DOHH2 (cell line): ENCODE results near the gene CREBRF.

ENCODE experiments used
- EZH2phosphoT487 ChIP-seq: fragments of 200-600 bp; sonication (generic); IDR thresholded peaks from 2 replicates; pipeline ENCODE4 v1.6.1; 2017; ENCODE audit warnings: borderline replicate concordance, mild to moderate bottlenecking, antibody characterized with exemption, low read length, moderate library complexity, mixed read lengths
- TF ChIP-seq, protein P1 (sequence below): fragments of 200-600 bp; sonication (generic); IDR thresholded peaks from one replicate; pipeline ENCODE4 v1.5.1; 2014; ENCODE audit warnings: antibody characterized with exemption, mild to moderate bottlenecking, low read depth, low read length; ENCODE audit not compliant: poor library complexity, severe bottlenecking

DNA sequence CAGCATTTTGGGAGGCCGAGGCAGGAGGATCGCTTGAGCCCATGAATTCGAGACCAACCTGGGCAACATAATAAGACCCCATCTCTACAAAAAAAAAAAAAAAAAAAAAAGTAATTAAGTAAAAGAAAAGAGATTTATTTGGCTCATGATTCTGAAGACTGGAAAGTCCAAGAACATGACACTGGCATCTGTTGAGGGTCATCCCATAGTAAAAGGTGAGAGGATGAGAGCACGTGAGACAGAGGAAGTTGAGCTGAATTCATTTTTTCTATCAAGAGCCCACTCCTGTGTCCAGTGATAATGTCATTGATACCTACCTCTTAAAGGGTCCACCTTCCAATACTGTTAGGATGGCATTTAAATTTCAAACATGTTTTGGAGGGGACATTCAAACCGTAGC lies 19.8 kb downstream of the CREBRF start:
- TF ChIP-seq, protein P1, sequence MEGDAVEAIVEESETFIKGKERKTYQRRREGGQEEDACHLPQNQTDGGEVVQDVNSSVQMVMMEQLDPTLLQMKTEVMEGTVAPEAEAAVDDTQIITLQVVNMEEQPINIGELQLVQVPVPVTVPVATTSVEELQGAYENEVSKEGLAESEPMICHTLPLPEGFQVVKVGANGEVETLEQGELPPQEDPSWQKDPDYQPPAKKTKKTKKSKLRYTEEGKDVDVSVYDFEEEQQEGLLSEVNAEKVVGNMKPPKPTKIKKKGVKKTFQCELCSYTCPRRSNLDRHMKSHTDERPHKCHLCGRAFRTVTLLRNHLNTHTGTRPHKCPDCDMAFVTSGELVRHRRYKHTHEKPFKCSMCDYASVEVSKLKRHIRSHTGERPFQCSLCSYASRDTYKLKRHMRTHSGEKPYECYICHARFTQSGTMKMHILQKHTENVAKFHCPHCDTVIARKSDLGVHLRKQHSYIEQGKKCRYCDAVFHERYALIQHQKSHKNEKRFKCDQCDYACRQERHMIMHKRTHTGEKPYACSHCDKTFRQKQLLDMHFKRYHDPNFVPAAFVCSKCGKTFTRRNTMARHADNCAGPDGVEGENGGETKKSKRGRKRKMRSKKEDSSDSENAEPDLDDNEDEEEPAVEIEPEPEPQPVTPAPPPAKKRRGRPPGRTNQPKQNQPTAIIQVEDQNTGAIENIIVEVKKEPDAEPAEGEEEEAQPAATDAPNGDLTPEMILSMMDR = no peak
- TF ChIP-seq EZH2phosphoT487 = no peak
